Heart left ventricle (tissue), 16 donors: ENCODE measurements around the gene SLC34A3. TPM values are rescaled to one million over a fixed set of nuclear protein-coding genes. Genes with fewer than 3 reads are reported as not detected.

Experiments
- ATAC-seq, 4 donors: fragments of 200-7000 bp; cut with Tn5 transposase; one replicate each; pipeline ENCODE4 v1.9.1; 2020 to 2022; ENCODE audit warnings: moderate library complexity in 4 of 4, mild to moderate bottlenecking in 3 of 4, moderate number of reproducible peaks in 1 of 4
- DNase-seq, 5 donors: peaks; one replicate each; pipeline ENCODE4 v3.0.0-alpha.2; 2020
- H3K27ac ChIP-seq, 12 donors: fragments of 200-600 bp; sonication (generic) in 4 of 12; one replicate each; pipeline versions ENCODE4 v1.5.0 to v1.8.0; 2016 to 2022; ENCODE audit warnings: mild to moderate bottlenecking in 2 of 12
- H3K27me3 ChIP-seq, 9 donors: fragments of 200-600 bp; sonication (generic) in 2 of 9; one replicate each; pipeline versions ENCODE4 v1.5.1 to v1.8.0; 2016 to 2022; ENCODE audit warnings: mild to moderate bottlenecking in 3 of 9
- H3K36me3 ChIP-seq, 9 donors: fragments of 200-600 bp; sonication (generic) in 2 of 9; one replicate each; pipeline versions ENCODE4 v1.5.0 to v1.8.0; 2018 to 2022; ENCODE audit warnings: mild to moderate bottlenecking in 2 of 9
- H3K4me1 ChIP-seq, 12 donors: fragments of 200-600 bp; sonication (generic) in 4 of 12; one replicate each; pipeline versions ENCODE4 v1.5.0 to v1.8.0; 2016 to 2022; ENCODE audit warnings: mild to moderate bottlenecking in 3 of 12
- H3K4me3 ChIP-seq, 12 donors: fragments of 200-600 bp; sonication (generic) in 4 of 12; one replicate each; pipeline versions ENCODE4 v1.5.0 to v1.8.0; 2017 to 2022; ENCODE audit warnings: mild to moderate bottlenecking in 9 of 12, moderate library complexity in 4 of 12
- H3K9me3 ChIP-seq, 12 donors: fragments of 200-600 bp; sonication (generic) in 4 of 12; one replicate each; pipeline versions ENCODE4 v1.5.0 to v1.8.0; 2016 to 2022; ENCODE audit warnings: mild to moderate bottlenecking in 1 of 12
- CTCF ChIP-seq, 12 donors: fragments of 200-600 bp; sonication (generic) in 4 of 12; IDR thresholded peaks; one replicate each; pipeline versions ENCODE4 v1.5.0 to v1.8.0; 2018 to 2022; ENCODE audit warnings: antibody characterized with exemption in 12 of 12, mild to moderate bottlenecking in 5 of 12
- POLR2A ChIP-seq, 2 donors: fragments of 450-650 bp; IDR thresholded peaks; one replicate each; pipeline ENCODE4 v1.6.1; 2017; ENCODE audit warnings: antibody characterized with exemption in 2 of 2, mild to moderate bottlenecking in 2 of 2, moderate library complexity in 2 of 2
- WGBS, 4 donors: extraction: QIAGEN DNeasy Blood & Tissue Kit in 2 of 4; methylation state at CpG; one replicate each; pipeline versions ENCODE4 v1.1.5 to v1.1.7; 2013 to 2018; 5-methylcytosine and 5-hydroxymethylcytosine counted together
- intact Hi-C, 10 donors: fragments of 100-400 bp; cut with DNase I; formaldehyde crosslinking; loops; one replicate each; pipeline versions ENCODE4 v1.11.1 to v1.14.2; 2022
- polyA plus RNA-seq, 2 donors: library from polyadenylated mRNA; stranded (reverse); fragments of 200-250 nt; gene quantifications; one replicate each; pipeline ENCODE4 v1.2.3, GENCODE V29; 2013
- total RNA-seq, 9 donors: library from RNA; depleted of rRNA in 2 of 9; stranded (reverse); fragments of >200 nt in 2 of 9; fragmentation: NEBNext Ultra II Directional in 3 of 9; extraction: Animal tissue kit (Norgen Biotek cat#: 25700) in 3 of 9; gene quantifications; one replicate each; pipeline versions ENCODE4 v1.1.0 to v1.2.4, GENCODE V29; 2016 to 2023
- donor health status: ischemic (EF 13 %, LVEDD 7.1; RV severe dilation, severe dysfunction).
- donor health status: healthy with polysubstance abuse.
- donor health status: DM: no; HTN: yes; CAD: no.
- donor health status: DM: no; HTN: no; CAD: no.
- donor health status: ischemic (EF 25% LVEDD 6.9; RV normal size, moderate dysfunction).
- donor health status: ischemic (EF 25% LVEDD 5.7; RV mildly dilated, moderate dysfunction).
- donor health status: healthy.
- donor health status: DM: yes; HTN: yes; CAD: no.
- donor health status: ischemic (EF 35%, LVEDD 5.7; RV mildly dilated, moderate dysfunction).
- donor health status: nonischemic (EF 11% LVEDD 7.7; RV severe dilation, severe dysfunction).
- donor health status: DM: yes; HTN: yes; CAD: no.
- donor health status: PGD.
- donor health status: ischemic (EF 29% LVEDD 5.4; RV normal size, mild dysfunction).
- donor health status: nonischemic (EF 23%, LVEDD 6.1; RV moderate dilation, normal function).

SLC34A3 gene
- total and polyA plus RNA-seq, 11 donors, result not detected

DNA sequence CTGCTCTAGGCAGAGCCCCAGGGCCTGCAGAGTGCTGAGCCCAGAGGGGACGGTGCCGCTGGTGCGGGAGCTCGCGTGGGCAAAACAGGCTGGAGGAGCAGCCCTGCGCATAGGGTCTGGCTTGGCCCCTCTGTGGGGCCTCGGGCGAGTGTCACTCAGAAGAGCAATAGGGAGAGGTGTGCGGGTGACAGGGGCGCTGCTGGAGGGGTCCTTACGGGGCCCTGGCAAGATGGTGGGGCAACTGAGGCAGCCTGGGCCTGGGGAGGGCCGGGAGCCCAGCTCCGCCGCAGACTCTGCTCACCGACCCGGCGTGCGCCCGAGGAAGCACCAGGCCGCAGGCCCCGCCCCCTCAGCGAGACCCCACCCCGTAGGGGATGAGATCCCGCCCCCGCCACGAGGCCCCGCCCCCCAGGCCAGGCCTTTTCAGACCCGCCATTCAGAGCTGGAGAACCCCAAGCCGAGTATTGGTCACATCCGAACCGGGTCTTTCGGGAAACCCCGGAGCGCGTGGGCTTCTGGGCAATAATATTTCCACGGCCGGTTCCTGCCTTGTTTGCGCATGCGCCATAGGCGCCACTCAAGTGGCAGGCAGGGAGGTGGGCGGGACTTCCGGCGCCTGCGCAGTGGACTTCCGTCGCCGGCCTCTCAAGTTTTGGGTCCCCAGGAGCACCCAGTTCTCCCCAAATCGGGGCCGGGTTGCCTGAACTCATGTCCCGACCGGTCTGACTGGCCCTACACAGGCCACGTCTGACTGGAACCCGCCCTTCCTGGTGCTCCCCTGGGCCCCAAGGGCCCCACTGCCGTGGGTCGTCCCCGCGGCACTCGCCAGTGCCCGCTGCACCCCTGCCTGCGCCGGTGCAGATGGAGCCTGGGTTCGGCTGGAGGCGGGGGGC, 7.4 kb upstream of the SLC34A3 start:
- no peaks in the 10 kb centered on the region for H3K9me3 ChIP-seq
- DNase-seq (peak; percentile 98 to 99 (median 99)), ATAC-seq (peak; percentile 91 to 95 (median 92))
- intact Hi-C loops, result loop anchor here in 3 of 10 donors (1.0 to 10.0 kb wide), 5 partner anchors 19 to 439 kb away; partner anchors contain the start of genes ANAPC2 (in 3 of the 3), SSNA1 (in 3 of the 3), NDOR1 (in 2 of the 3) and TMEM203 (in 2 of the 3)
- TF ChIP-seq POLR2A (IDR thresholded peaks at IDR 0.05), result peak in 1 of 2 donors; percentile 77
- TF ChIP-seq CTCF (IDR thresholded peaks at IDR 0.05), result no peak
- no peaks in the 10 kb centered on the region for H3K36me3 ChIP-seq
- H3K4me3 ChIP-seq, result peak overlapping the region; percentile 50 to 92 (median 74)
- H3K27me3 ChIP-seq, result peaks cover 0 to 7% (median 0%) of the 10 kb centered on the region in 9 donors
- H3K4me1 ChIP-seq, result peaks cover 0 to 44% (median 24%) of the 10 kb centered on the region in 12 donors
- peak overlapping the region; percentile 33 to 95 (median 94) for H3K27ac ChIP-seq
- WGBS, 4 donors, result 0 to 1% (median 1%) methylated on average over 24 to 63 of the region's 63 CpGs

DNA sequence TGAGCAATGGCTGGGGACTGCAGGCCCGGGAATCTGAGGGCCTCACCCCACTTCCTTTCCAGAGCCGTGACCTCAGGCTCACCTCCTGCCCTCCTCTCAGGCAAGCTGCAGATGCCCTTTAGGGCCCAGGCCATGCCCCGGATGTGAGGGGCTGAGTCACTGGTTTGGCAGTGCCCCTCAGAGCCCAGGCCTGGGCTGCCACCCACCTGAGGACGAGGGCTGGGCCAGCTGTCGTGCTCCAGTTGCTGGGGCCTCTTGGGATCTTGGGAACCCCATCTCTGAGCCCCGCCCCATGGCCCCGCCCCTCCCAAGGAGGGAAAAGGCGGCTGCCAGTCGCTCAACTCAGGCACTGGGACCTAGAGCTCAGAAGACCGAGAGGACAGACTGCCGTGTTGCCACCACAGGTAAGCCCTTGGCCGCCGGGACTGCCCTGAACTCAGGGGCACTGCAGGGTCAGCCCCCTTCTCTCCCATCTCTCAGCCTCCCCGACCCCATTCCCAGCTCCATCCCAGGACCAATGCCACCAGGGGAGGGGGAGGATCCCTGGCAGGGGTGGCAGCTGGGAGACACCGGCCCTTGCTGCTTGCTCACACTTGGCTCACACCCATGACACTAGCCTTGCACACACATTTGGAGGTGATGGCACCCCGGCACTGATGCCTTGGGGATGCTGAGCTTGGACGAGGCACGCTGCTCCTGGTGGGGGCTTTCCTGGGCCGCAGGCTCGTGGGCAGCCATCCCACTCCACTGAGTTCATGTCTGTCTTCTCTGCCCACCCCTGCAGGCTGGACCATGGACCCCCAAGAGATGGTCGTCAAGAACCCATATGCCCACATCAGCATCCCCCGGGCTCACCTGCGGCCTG, 5.6 kb upstream of the SLC34A3 start, which contains the start of gene CYSRT1:
Gene CYSRT1 (plus strand): TSS at position 345 of the 865 bp plus-strand sequence. CDS start 448 bp downstream, at position 793.
- no peaks in the 10 kb centered on the region for H3K36me3 ChIP-seq
- peak within 1 kb of the TSS in 11 of 12 donors; percentile 50 to 92 (median 74) for H3K4me3 ChIP-seq
- H3K27ac ChIP-seq, result peak within 1 kb of the TSS in 8 of 12 donors; percentile 83 to 95 (median 94)
- 52 to 60% (median 56%) methylated on average over 6 to 23 of the region's 23 CpGs for WGBS, 4 donors
- ATAC-seq (no peak), DNase-seq (peak in 1 of 5 donors; percentile 30)
- H3K27me3 ChIP-seq, result peaks cover under 1 to 25% (median 13%) of the 10 kb centered on the region in 9 donors
- TF ChIP-seq POLR2A (IDR thresholded peaks at IDR 0.05) (no peak), CTCF (IDR thresholded peaks at IDR 0.05) (no peak)
- intact Hi-C loops, result loop anchor here in 9 of 10 donors (5.0 to 10.0 kb wide), 6 partner anchors 33 to 440 kb away; partner anchors contain the start of genes ANAPC2 (in 6 of the 9) and SSNA1 (in 6 of the 9)
- no peaks in the 10 kb centered on the region for H3K9me3 ChIP-seq
- H3K4me1 ChIP-seq, result peaks cover 0 to 35% (median 15%) of the 10 kb centered on the region in 12 donors

DNA sequence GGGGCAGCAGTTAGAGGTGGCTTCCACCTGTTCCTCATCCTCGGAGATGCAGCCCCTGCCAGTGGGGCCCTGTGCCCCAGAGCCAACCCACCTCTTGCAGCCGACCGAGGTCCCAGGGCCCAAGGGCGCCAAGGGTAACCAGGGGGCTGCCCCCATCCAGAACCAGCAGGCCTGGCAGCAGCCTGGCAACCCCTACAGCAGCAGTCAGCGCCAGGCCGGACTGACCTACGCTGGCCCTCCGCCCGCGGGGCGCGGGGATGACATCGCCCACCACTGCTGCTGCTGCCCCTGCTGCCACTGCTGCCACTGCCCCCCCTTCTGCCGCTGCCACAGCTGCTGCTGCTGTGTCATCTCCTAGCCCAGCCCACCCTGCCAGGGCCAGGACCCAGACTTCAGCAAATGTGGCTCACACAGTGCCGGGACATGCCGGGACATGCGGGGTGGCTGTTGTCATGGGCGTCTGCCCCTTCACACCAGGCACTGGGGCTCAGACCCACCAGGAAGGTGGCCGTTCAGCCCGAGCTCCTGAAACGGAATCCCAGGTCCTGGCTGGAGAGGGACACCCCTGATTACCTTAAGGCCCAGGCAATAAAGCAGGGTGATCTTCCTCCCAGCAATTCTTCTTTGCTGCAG, 4.9 kb upstream of the SLC34A3 start:
- no peak for DNase-seq
- WGBS, 4 donors, result 70 to 85% (median 82%) methylated on average over 5 to 21 of the region's 21 CpGs

More for the DNA sequence above, 4.9 kb upstream of the SLC34A3 start:
- intact Hi-C loops, result loop anchor here (2.0 to 10.0 kb wide), 9 partner anchors 34 to 441 kb away; partner anchors contain the start of genes ANAPC2 (in 4 of the 10) and SSNA1 (in 4 of the 10)
- H3K36me3 ChIP-seq, result no peaks in the 10 kb centered on the region
- H3K27ac ChIP-seq, result no peak overlapping the region
- H3K4me1 ChIP-seq, result peaks cover 0 to 35% (median 15%) of the 10 kb centered on the region in 12 donors
- ATAC-seq, result no peak
- no peak overlapping the region for H3K4me3 ChIP-seq
- peaks cover 8 to 31% (median 20%) of the 10 kb centered on the region in 9 donors for H3K27me3 ChIP-seq
- no peak for TF ChIP-seq CTCF (IDR thresholded peaks at IDR 0.05)
- TF ChIP-seq POLR2A (IDR thresholded peaks at IDR 0.05), result no peak
- H3K9me3 ChIP-seq, result no peaks in the 10 kb centered on the region
